Measurements from ENCODE around the gene NLRP3.

DNA sequence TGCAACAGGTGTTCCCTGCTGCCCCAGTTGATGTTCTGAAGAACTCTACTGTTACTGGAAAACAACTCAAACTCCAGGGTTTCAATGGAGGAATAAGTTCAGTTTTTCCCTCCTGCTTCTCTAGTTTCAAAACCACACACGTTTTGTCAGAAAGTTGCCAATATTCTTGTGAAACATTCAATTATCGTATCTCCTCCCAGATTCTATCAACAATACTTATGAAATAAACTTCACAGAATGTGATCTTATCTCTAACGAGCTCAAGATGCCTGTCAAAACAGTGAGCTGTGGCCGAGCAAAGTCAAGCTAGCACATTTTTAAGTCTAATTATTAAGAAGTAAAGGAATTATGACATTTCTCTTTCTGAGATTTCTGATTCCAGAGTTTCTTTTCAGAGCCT lies 37.3 kb downstream of the NLRP3 start:
- TF ChIP-seq CCAR2 (optimal IDR thresholded peaks at IDR 0.05; ENCODE audit: low read depth, low read length) (no peak), JUNB (CRISPR knock-in tag; IDR thresholded peaks at IDR 0.05; ENCODE audit: borderline replicate concordance) (no peak), POLR2AphosphoS2 (IDR thresholded peaks at IDR 0.05; ENCODE audit: low read depth, low read length) (no peak), CHD2 (IDR thresholded peaks at IDR 0.05; ENCODE audit: low read depth, low read length) (no peak), MAZ (IDR thresholded peaks at IDR 0.05; ENCODE audit: borderline replicate concordance, low read depth, low read length) (no peak), MAZ (CRISPR knock-in tag; IDR thresholded peaks at IDR 0.05; ENCODE audit: low read depth) (no peak), ZBTB42 (CRISPR knock-in tag; IDR thresholded peaks at IDR 0.05) (no peak), RXRB (CRISPR knock-in tag; IDR thresholded peaks at IDR 0.05; ENCODE audit: borderline replicate concordance) (no peak), CBX2 (IDR thresholded peaks at IDR 0.05; ENCODE audit: low read depth, low read length) (no peak), CBX2 (CRISPR knock-in tag; IDR thresholded peaks at IDR 0.05; ENCODE audit: low read depth) (no peak), POLR2AphosphoS5 (IDR thresholded peaks at IDR 0.05; ENCODE audit: low read depth, low read length) (no peak)
- TF ChIP-seq, protein P1, sequence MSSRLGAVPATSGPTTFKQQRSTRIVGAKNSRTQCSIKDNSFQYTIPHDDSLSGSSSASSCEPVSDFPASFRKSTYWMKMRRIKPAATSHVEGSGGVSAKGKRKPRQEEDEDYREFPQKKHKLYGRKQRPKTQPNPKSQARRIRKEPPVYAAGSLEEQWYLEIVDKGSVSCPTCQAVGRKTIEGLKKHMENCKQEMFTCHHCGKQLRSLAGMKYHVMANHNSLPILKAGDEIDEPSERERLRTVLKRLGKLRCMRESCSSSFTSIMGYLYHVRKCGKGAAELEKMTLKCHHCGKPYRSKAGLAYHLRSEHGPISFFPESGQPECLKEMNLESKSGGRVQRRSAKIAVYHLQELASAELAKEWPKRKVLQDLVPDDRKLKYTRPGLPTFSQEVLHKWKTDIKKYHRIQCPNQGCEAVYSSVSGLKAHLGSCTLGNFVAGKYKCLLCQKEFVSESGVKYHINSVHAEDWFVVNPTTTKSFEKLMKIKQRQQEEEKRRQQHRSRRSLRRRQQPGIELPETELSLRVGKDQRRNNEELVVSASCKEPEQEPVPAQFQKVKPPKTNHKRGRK (CRISPR knock-in tag; IDR thresholded peaks at IDR 0.05): no peak
- TF ChIP-seq, protein P2, sequence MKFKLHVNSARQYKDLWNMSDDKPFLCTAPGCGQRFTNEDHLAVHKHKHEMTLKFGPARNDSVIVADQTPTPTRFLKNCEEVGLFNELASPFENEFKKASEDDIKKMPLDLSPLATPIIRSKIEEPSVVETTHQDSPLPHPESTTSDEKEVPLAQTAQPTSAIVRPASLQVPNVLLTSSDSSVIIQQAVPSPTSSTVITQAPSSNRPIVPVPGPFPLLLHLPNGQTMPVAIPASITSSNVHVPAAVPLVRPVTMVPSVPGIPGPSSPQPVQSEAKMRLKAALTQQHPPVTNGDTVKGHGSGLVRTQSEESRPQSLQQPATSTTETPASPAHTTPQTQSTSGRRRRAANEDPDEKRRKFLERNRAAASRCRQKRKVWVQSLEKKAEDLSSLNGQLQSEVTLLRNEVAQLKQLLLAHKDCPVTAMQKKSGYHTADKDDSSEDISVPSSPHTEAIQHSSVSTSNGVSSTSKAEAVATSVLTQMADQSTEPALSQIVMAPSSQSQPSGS (CRISPR knock-in tag; IDR thresholded peaks at IDR 0.05): no peak

Data from HepG2 (cell line).